HepG2 (cell line): ENCODE measurements around the gene RBM43. TPM values are rescaled to one million over a fixed set of nuclear protein-coding genes. Genes with fewer than 3 reads are reported as not detected.

Experiments used
- ATAC-seq: fragments of 200-7000 bp; cut with Tn5 transposase; 3 replicates; pipeline ENCODE4 v1.9.1; 2020; ENCODE audit warnings: mild to moderate bottlenecking, moderate library complexity
- BruUV-seq: library from RNA; stranded (reverse); fragments of 400-500 nt; replicated peaks from 2 replicates; lab custom pipeline; 2021; lab: Mats Ljungman, UMichigan
- CTCF ChIA-PET: fragments of 300-600 bp; formaldehyde crosslinking; extraction: SDS; loops from one replicate; lab custom pipeline; 2021; ENCODE audit warnings: low total read pairs, inconsistent platforms, low intra/inter-chr PET ratio; lab: Yijun Ruan, JAX
- POLR2A ChIA-PET: fragments of 350-600 bp; sonication (Branson Sonifier 250); formaldehyde crosslinking; loops from one replicate; lab custom pipeline; 2020; ENCODE audit warnings: antibody characterized with exemption, inconsistent platforms; lab: Yijun Ruan, JAX
- DNase-seq: peaks from one replicate; pipeline ENCODE4 v3.0.0-alpha.2; 2015; ENCODE audit warnings: low spot score
- FAIRE-seq: peaks from 3 replicates; lab custom pipeline; 2011; peaks lifted over from hg19 to GRCh38; lab: Jason Lieb, UNC
- H2AFZ ChIP-seq: one replicate; pipeline ENCODE4 v1.6.1; 2011; ENCODE audit warnings: low read length, inconsistent platforms
- H3K27ac ChIP-seq: fragments of 300-600 bp; 3 replicates; pipeline ENCODE4 v1.8.0; 2011; ENCODE audit warnings: mixed run types, mild to moderate bottlenecking, mixed read lengths, low read length, inconsistent platforms; ENCODE audit not compliant: insufficient read depth; ENCODE audit errors: extremely low read length
- H3K27me3 ChIP-seq, 2 experiments: fragments of 200-600 bp in 1 of 2; 2 replicates in 1 of 2; 3 replicates in 1 of 2; pipeline versions ENCODE4 v1.6.0 to v1.8.0; 2011; ENCODE audit warnings: low read length in 2 of 2, mild to moderate bottlenecking in 2 of 2, moderate library complexity in 2 of 2, inconsistent platforms in 1 of 2; ENCODE audit not compliant: insufficient read depth in 2 of 2, control insufficient read depth in 1 of 2
- H3K36me3 ChIP-seq, 2 experiments: fragments of 200-600 bp in 1 of 2; replicated peaks in 1 of 2; 2 replicates in 1 of 2; 3 replicates in 1 of 2; pipeline versions ENCODE4 v1.5.1 to v1.8.0; 2011; ENCODE audit warnings: low read length in 2 of 2, inconsistent platforms in 1 of 2; ENCODE audit not compliant: insufficient read depth in 2 of 2, control insufficient read depth in 1 of 2
- H3K4me1 ChIP-seq: 2 replicates; pipeline ENCODE4 v1.5.1; 2012; ENCODE audit warnings: low read length, inconsistent platforms; ENCODE audit not compliant: insufficient read depth
- H3K4me2 ChIP-seq: 2 replicates; pipeline ENCODE4 v1.6.0; 2011; ENCODE audit warnings: low read depth, low read length, inconsistent platforms
- H3K4me3 ChIP-seq, 3 experiments: fragments of 200-600 bp in 1 of 3; sonication (generic), shearing (Covaris generic) in 1 of 3; replicated peaks in 1 of 3; 2 replicates each; pipeline ENCODE4 v1.5.1; 2011 to 2016; ENCODE audit warnings: low read length in 3 of 3, inconsistent platforms in 2 of 3, low read depth in 2 of 3, mild to moderate bottlenecking in 2 of 3, control low read depth in 1 of 3, mixed read lengths in 1 of 3; ENCODE audit not compliant: insufficient read depth in 1 of 3
- H3K79me2 ChIP-seq: one replicate; pipeline ENCODE4 v1.6.1; 2011; ENCODE audit warnings: low read length, inconsistent platforms; ENCODE audit not compliant: insufficient read depth
- H3K9ac ChIP-seq: 2 replicates; pipeline ENCODE4 v1.6.0; 2011; ENCODE audit warnings: mild to moderate bottlenecking, low read depth, low read length, inconsistent platforms; ENCODE audit not compliant: insufficient read depth
- H3K9me3 ChIP-seq: 2 replicates; pipeline ENCODE4 v1.5.1; 2012; ENCODE audit warnings: mild to moderate bottlenecking, low read length
- H4K20me1 ChIP-seq: 2 replicates; pipeline ENCODE4 v1.6.0; 2011; ENCODE audit warnings: inconsistent platforms, mild to moderate bottlenecking, low read length, moderate library complexity; ENCODE audit not compliant: insufficient read depth
- ELF4 ChIP-seq: sonication (generic); formaldehyde crosslinking; IDR thresholded peaks from 2 replicates; pipeline ENCODE4 v1.5.0; 2020; ENCODE audit warnings: missing genetic modification reagents, mild to moderate bottlenecking, moderate library complexity, borderline replicate concordance
- HMGA1 ChIP-seq: sonication (generic); formaldehyde crosslinking; conservative IDR thresholded peaks from 2 replicates; pipeline ENCODE4 v1.4.0; 2020; ENCODE audit warnings: missing genetic modification reagents
- KLF13 ChIP-seq: sonication (generic); formaldehyde crosslinking; IDR thresholded peaks from 2 replicates; pipeline ENCODE4 v1.4.0; 2020; ENCODE audit warnings: mild to moderate bottlenecking, missing genetic modification reagents
- PHF5A ChIP-seq: IDR thresholded peaks from one replicate; pipeline ENCODE4 v1.6.1; 2018; ENCODE audit warnings: low read depth, missing genetic modification reagents; ENCODE audit not compliant: unreplicated experiment
- ZFP37 ChIP-seq: sonication (generic); formaldehyde crosslinking; IDR thresholded peaks from 2 replicates; pipeline ENCODE4 v1.4.0; 2020; ENCODE audit warnings: missing genetic modification reagents, borderline replicate concordance
- ZFP90 ChIP-seq: sonication (generic); formaldehyde crosslinking; IDR thresholded peaks from 2 replicates; pipeline ENCODE4 v1.8.0; 2022; ENCODE audit warnings: missing genetic modification reagents, mild to moderate bottlenecking, inconsistent platforms, borderline replicate concordance
- ZNF20 ChIP-seq: sonication (generic); formaldehyde crosslinking; IDR thresholded peaks from 2 replicates; pipeline ENCODE4 v1.4.0; 2020; ENCODE audit warnings: mild to moderate bottlenecking, moderate library complexity, missing genetic modification reagents
- ZNF225 ChIP-seq: sonication (generic); formaldehyde crosslinking; IDR thresholded peaks from 2 replicates; pipeline ENCODE4 v1.4.0; 2020; ENCODE audit warnings: mild to moderate bottlenecking, missing genetic modification reagents
- ZNF230 ChIP-seq: sonication (generic); formaldehyde crosslinking; IDR thresholded peaks from 2 replicates; pipeline ENCODE4 v1.4.0; 2020; ENCODE audit warnings: mild to moderate bottlenecking, missing genetic modification reagents
- ZNF382 ChIP-seq: sonication (generic); formaldehyde crosslinking; IDR thresholded peaks from 2 replicates; pipeline ENCODE4 v1.5.0; 2020; ENCODE audit warnings: missing genetic modification reagents, mild to moderate bottlenecking, borderline replicate concordance
- ZNF572 ChIP-seq: sonication (generic); formaldehyde crosslinking; IDR thresholded peaks from 2 replicates; pipeline ENCODE4 v1.5.1; 2020; ENCODE audit warnings: mild to moderate bottlenecking, missing genetic modification reagents
- WGBS: methylation state at CpG from one replicate; pipeline ENCODE4 v1.1.6; 2017; ENCODE audit warnings: low lambda C conversion rate; 5-methylcytosine and 5-hydroxymethylcytosine counted together
- in situ Hi-C: cut with HindIII; loops from 2 replicates; pipeline ENCODE4 v1.10.0; 2017; ENCODE audit warnings: low pct_unique_long_range_greater_than_20kb; ENCODE audit not compliant: extremely low pct_ligation_motif_present
- intact Hi-C: fragments of 100-400 bp; cut with micrococcal nuclease; formaldehyde crosslinking; loops from one replicate; pipeline ENCODE4 v1.10.0; 2022; ENCODE audit not compliant: unreplicated experiment
- polyA plus RNA-seq, 8 experiments: library from polyadenylated mRNA; depleted of rRNA in 3 of 8; stranded (reverse) in 7 of 8; unstranded in 1 of 8; fragments of >200 nt; fragmentation: Illumina TruSeq in 4 of 8; extraction: Trizol in 4 of 8; gene quantifications; 2 replicates each; pipeline versions ENCODE4 v1.2.1 to v1.2.3, GENCODE V29; 2011 to 2016; ENCODE audit warnings: low read depth in 4 of 8, missing spikeins in 1 of 8, mixed read lengths in 1 of 8; ENCODE audit not compliant: insufficient read depth in 1 of 8
- total RNA-seq, 5 experiments: library from RNA; depleted of rRNA; stranded (reverse); fragments of >200 nt; fragmentation: Illumina TruSeq; extraction: Trizol; gene quantifications; 2 replicates each; pipeline ENCODE4 v1.2.3, GENCODE V29; 2016; ENCODE audit warnings: low read depth in 1 of 5
- TF ChIP-seq, protein P1 (sequence below): sonication (generic); formaldehyde crosslinking; IDR thresholded peaks from 2 replicates; pipeline ENCODE4 v1.4.0; 2020; ENCODE audit warnings: missing genetic modification reagents
- TF ChIP-seq, protein P2 (sequence below): IDR thresholded peaks from 2 replicates; pipeline ENCODE4 v1.6.1; 2018; ENCODE audit warnings: missing genetic modification reagents, mild to moderate bottlenecking, missing compliant biosample characterization

RBM43 gene
- total and polyA plus RNA-seq, 2 of the 13 experiments (the other 11 are each of a cell fraction or from before 2014, with no cell fraction given) = 0.31 to 0.70 TPM

DNA sequence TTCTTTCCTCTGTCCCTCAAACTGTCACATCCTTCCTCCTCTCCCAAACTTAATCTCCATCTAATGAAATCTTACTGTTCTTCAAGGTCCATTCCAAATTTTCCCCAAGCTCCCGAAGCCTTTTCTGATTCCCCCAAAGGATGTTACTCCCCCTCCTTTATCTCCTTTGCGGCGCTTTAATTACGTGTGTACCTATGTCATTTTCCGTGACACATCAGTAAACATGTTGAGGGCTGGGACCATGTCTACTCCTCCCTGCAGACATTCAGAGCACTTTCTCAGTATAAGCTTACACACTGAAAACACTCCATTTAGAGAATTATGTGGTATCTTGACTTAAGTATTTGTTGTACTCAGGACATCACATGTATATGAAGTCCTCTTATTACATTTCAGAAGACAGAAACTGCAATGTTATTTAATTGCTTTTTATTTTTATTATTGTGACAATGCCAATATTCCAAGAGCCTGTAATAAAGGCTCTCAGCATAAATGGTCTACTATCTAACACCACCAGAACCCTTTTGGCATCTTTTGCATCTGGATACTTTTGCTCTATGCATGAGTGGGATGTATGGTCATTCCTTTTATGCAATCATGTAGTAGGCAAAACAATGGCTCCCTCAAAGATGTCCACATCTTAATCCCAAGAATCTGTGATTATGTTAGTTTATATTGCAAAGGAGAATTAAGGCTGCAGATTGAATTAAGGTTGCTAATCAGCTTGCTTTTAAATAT, 26.0 kb upstream of the RBM43 start:
- no peak overlapping the region for H3K4me3 ChIP-seq
- FAIRE-seq (no peak), DNase-seq (no peak), ATAC-seq (no peak)
- CTCF ChIA-PET = no interaction called here
- in situ Hi-C loops = no loop called here
- H3K9me3 ChIP-seq = no peaks in the 10 kb centered on the region
- H2AFZ ChIP-seq = no peak overlapping the region
- H3K27me3 ChIP-seq = peaks cover 0 to 12% of the 10 kb centered on the region in 2 experiments; a peak in 2 of 5 replicates
- POLR2A ChIA-PET = no interaction called here
- no peak overlapping the region for H3K9ac ChIP-seq
- H3K36me3 ChIP-seq = no peaks in the 10 kb centered on the region
- H3K4me2 ChIP-seq = no peak overlapping the region
- intact Hi-C loops = loop anchor here (2.0 kb wide), 1 partner anchor 23 kb away; no protein-coding TSS in a partner anchor
- H3K4me1 ChIP-seq = peaks cover 9% of the 10 kb centered on the region; the same call in 1 of the 2 replicates
- no peaks in the 10 kb centered on the region for H3K79me2 ChIP-seq
- 76% methylated on average over 5 of the region's 5 CpGs for WGBS
- no peak for TF ChIP-seq KLF13 (CRISPR knock-in tag)
- TF ChIP-seq ZFP90 (CRISPR knock-in tag) = no peak
- no peak for TF ChIP-seq ZNF572 (CRISPR knock-in tag)
- TF ChIP-seq ZNF230 (CRISPR knock-in tag) = no peak
- TF ChIP-seq ELF4 (CRISPR knock-in tag) = no peak
- TF ChIP-seq ZFP37 = no peak
- TF ChIP-seq, protein P1, sequence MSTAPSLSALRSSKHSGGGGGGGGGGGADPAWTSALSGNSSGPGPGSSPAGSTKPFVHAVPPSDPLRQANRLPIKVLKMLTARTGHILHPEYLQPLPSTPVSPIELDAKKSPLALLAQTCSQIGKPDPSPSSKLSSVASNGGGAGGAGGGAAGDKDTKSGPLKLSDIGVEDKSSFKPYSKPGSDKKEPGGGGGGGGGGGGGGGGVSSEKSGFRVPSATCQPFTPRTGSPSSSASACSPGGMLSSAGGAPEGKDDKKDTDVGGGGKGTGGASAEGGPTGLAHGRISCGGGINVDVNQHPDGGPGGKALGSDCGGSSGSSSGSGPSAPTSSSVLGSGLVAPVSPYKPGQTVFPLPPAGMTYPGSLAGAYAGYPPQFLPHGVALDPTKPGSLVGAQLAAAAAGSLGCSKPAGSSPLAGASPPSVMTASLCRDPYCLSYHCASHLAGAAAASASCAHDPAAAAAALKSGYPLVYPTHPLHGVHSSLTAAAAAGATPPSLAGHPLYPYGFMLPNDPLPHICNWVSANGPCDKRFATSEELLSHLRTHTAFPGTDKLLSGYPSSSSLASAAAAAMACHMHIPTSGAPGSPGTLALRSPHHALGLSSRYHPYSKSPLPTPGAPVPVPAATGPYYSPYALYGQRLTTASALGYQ (CRISPR knock-in tag) = no peak
- no peak for TF ChIP-seq ZNF225
- no peak for TF ChIP-seq ZNF20 (CRISPR knock-in tag)
- TF ChIP-seq HMGA1 (CRISPR knock-in tag) = no peak
- TF ChIP-seq PHF5A = no peak
- TF ChIP-seq, protein P2, sequence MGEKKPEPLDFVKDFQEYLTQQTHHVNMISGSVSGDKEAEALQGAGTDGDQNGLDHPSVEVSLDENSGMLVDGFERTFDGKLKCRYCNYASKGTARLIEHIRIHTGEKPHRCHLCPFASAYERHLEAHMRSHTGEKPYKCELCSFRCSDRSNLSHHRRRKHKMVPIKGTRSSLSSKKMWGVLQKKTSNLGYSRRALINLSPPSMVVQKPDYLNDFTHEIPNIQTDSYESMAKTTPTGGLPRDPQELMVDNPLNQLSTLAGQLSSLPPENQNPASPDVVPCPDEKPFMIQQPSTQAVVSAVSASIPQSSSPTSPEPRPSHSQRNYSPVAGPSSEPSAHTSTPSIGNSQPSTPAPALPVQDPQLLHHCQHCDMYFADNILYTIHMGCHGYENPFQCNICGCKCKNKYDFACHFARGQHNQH (CRISPR knock-in tag) = no peak
- no peak for TF ChIP-seq ZNF382 (CRISPR knock-in tag)
- BruUV-seq = no TSS peak
- no peak overlapping the region for H3K27ac ChIP-seq
- H4K20me1 ChIP-seq = no peaks in the 10 kb centered on the region
